ENCODE results near the gene AFAP1L2. TPM values are rescaled to one million over a fixed set of nuclear protein-coding genes. Genes with fewer than 3 reads are reported as not detected.
A peak's percentile ranks its signal among the peaks of the same experiment; 100 is the strongest.

Gene AFAP1L2
- total RNA-seq, 4 donors from 2014 or later = 20.5 to 29.5 (median 23.9) TPM

DNA sequence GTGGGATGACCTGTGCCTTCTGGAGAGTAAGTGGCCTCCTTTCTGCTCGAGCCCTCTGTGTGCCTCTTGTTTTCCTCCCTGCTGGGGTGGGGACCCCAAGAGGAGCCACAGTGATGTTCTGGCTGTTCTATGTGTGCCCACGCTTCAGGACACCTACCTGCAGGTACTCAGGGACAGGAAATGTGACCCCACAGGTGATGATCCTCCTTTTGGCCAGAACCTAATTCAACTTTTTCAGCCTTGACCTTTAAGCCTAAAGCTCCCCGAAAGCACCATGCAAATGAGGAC lies 95.0 kb downstream of the AFAP1L2 start:
- Histone ChIP-seq H3K27ac (peak overlapping the region in 3 of 4 donors; percentile 23 to 54 (median 41)), H3K4me1 (peaks cover 0 to 36% (median 16%) of the 10 kb centered on the region in 3 donors), H3K4me3 (no peak overlapping the region), H3K9me3 (no peaks in the 10 kb centered on the region), H3K27me3 (no peaks in the 10 kb centered on the region), H3K36me3 (peaks cover 0 to 34% of the 10 kb centered on the region in 2 donors)
- ATAC-seq = no peak
- no peak for TF ChIP-seq POLR2A (IDR thresholded peaks at IDR 0.05)
- 100% methylated on average over 1 of the region's 3 CpGs; no CpG with 5 or more reads in 1 of the 2 donors for WGBS, 2 donors (ENCODE audit: low coverage in 1 of 2)

DNA sequence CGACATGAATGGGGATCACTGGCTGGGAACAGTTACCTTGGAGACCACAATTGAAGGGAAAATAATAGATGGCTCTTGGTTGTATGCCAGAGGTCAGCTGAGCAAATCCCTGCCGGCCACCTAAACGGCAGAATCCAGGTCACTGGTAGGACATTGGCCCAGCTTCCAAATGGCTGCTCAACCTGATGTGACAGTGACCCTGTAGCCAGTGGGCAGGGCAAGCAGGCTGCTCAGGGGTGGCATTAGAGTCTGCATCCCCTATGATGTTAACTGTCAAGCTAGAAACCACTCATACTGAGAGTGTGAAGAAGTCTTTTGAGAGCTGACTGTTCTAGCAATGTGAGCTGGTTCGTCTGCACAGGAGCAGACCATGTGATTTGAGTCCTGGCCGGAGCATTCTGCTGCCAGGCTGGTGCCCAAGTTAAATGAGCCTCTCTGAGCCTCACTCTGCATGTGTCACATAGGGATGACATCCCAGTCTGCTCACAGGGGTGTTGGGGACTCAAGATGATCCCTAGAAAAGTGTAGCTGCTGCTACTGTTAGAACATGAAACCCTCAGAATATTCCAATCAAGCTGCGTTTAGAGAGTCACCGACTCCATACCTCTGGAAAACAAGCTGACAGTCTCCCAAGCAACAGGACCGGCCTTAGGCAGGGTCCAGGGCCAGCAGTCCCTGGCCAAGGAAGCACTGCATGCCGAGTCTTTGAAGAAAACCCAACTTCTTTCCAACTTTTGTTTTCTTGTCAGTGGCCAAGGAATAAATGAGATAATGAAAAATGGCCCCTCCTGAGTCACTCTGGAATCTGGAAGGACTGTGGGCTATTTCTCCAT lies 95.6 kb downstream of the AFAP1L2 start:
- H3K4me3 ChIP-seq = no peak overlapping the region
- H3K36me3 ChIP-seq = peaks cover 0 to 28% of the 10 kb centered on the region in 2 donors
- TF ChIP-seq POLR2AphosphoS5 (IDR thresholded peaks at IDR 0.05) = no peak
- TF ChIP-seq EP300 (IDR thresholded peaks at IDR 0.05) = no peak
- TF ChIP-seq, protein P1, sequence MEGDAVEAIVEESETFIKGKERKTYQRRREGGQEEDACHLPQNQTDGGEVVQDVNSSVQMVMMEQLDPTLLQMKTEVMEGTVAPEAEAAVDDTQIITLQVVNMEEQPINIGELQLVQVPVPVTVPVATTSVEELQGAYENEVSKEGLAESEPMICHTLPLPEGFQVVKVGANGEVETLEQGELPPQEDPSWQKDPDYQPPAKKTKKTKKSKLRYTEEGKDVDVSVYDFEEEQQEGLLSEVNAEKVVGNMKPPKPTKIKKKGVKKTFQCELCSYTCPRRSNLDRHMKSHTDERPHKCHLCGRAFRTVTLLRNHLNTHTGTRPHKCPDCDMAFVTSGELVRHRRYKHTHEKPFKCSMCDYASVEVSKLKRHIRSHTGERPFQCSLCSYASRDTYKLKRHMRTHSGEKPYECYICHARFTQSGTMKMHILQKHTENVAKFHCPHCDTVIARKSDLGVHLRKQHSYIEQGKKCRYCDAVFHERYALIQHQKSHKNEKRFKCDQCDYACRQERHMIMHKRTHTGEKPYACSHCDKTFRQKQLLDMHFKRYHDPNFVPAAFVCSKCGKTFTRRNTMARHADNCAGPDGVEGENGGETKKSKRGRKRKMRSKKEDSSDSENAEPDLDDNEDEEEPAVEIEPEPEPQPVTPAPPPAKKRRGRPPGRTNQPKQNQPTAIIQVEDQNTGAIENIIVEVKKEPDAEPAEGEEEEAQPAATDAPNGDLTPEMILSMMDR (IDR thresholded peaks at IDR 0.05) = no peak
- no peak for TF ChIP-seq POLR2A (IDR thresholded peaks at IDR 0.05)
- WGBS, 2 donors (ENCODE audit: low coverage in 1 of 2) = 29 to 43% methylated on average over 3 to 4 of the region's 9 CpGs
- peak overlapping the region in 3 of 4 donors; percentile 23 to 54 (median 41) for H3K27ac ChIP-seq
- peaks cover 0 to 35% (median 18%) of the 10 kb centered on the region in 3 donors for H3K4me1 ChIP-seq
- H3K27me3 ChIP-seq = no peaks in the 10 kb centered on the region
- ATAC-seq = peak; percentile 60
- H3K9me3 ChIP-seq = no peaks in the 10 kb centered on the region

DNA sequence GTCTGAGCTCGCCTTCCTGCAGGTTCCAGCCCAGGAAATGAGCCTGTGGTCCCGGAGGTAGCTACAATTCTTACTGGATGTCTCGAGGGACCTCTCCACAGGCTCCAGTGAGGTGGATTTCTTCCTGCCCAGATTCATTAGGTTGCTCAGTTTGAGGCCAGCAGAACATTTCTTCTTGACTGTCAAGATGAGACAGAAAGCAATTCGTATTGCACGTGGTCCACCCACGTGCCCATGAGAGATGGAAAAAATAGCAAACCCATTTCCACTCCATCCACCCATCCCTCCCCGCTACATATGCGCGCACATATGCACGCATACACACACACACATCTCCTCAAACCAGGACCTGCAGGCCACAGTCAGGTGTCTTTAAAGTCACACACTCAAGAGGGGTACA lies 96.6 kb downstream of the AFAP1L2 start:
- Histone ChIP-seq H3K36me3 (peaks cover 0 to 18% of the 10 kb centered on the region in 2 donors), H3K9me3 (no peaks in the 10 kb centered on the region), H3K27me3 (no peaks in the 10 kb centered on the region), H3K4me1 (peaks cover 0 to 35% (median 18%) of the 10 kb centered on the region in 3 donors), H3K4me3 (no peak overlapping the region), H3K27ac (no peak overlapping the region)
- TF ChIP-seq POLR2AphosphoS5 (IDR thresholded peaks at IDR 0.05) (no peak), POLR2A (IDR thresholded peaks at IDR 0.05) (no peak), EP300 (IDR thresholded peaks at IDR 0.05) (no peak)
- TF ChIP-seq, protein P1 (IDR thresholded peaks at IDR 0.05) = no peak
- WGBS, 2 donors (ENCODE audit: low coverage in 1 of 2) = 50 to 75% methylated on average over 2 to 8 of the region's 10 CpGs
- ATAC-seq = no peak

DNA sequence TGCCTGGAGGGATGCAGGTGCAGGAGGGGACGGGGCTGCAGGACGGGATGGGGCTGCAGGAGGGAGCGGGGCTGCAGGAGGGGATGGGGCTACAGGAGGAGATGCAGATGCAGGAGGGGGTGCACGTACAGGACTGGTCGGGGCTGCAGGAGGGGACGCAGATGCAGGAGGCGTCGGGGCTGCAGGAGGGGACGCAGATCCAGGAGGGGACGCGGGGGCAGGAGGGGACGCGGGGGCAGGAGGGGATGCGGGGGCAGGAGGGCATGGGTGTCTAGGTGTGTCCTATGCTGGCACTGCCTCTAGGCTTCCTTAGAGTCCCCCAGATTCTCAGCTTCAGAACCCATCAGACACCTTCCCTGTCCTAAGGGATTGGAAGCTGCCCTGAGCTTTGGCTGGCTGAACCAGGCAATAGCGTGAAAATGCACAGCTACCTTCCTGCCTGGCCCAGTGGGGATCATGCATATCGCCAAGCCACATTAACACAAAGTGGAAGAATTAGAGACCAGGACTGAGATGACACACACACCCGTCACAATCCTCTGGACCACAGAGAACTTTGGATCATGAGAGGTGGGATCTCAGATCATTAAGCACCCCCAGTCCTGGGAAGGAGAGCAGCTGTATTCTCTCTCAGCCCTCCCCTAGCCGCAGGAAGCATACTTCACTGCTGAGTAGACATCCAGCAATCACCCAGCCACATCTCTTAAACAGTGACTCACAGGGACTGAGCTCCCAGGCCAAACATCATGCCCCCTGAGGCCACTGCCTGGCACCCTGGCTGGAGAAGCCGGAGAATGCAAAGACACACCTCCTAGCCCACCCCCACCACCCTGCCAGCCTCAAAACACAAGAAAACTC lies 98.0 kb downstream of the AFAP1L2 start:
- Histone ChIP-seq H3K4me3 (no peak overlapping the region), H3K9me3 (no peaks in the 10 kb centered on the region), H3K36me3 (peaks cover 0 to 8% of the 10 kb centered on the region in 2 donors), H3K27me3 (no peaks in the 10 kb centered on the region), H3K4me1 (peaks cover 0 to 44% (median 23%) of the 10 kb centered on the region in 3 donors), H3K27ac (no peak overlapping the region)
- WGBS, 2 donors (ENCODE audit: low coverage in 1 of 2) = 90 to 100% methylated on average over 2 to 3 of the region's 19 CpGs
- ATAC-seq = no peak
- TF ChIP-seq, protein P1 (IDR thresholded peaks at IDR 0.05) = no peak
- TF ChIP-seq POLR2A (IDR thresholded peaks at IDR 0.05) (no peak), EP300 (IDR thresholded peaks at IDR 0.05) (no peak)

DNA sequence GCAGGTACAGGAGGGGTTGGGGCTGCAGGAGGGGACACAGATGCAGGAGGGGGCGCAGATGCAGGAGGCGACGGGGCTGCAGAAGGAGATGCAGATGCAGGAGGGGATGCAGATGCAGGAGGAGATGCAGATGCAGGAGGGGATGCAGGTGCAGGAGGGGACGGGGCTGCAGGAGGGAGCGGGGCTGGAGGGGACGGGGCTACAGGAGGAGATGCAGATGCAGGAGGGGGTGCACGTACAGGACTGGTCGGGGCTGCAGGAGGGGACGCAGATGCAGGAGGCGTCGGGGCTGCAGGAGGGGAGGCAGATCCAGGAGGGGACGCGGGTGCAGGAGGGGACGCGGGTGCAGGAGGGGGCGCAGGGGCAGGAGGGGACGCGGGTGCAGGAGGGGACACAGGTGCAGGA lies 98.8 kb downstream of the AFAP1L2 start:
- WGBS, 2 donors (ENCODE audit: low coverage in 1 of 2) = 87 to 94% methylated on average over 5 to 16 of the region's 18 CpGs
- Histone ChIP-seq H3K9me3 (no peaks in the 10 kb centered on the region), H3K36me3 (peaks cover 0 to 16% of the 10 kb centered on the region in 2 donors), H3K4me3 (no peak overlapping the region), H3K27me3 (no peaks in the 10 kb centered on the region), H3K4me1 (peaks cover 0 to 44% (median 23%) of the 10 kb centered on the region in 3 donors), H3K27ac (no peak overlapping the region)
- TF ChIP-seq POLR2AphosphoS5 (IDR thresholded peaks at IDR 0.05) = no peak
- no peak for TF ChIP-seq EP300 (IDR thresholded peaks at IDR 0.05)
- TF ChIP-seq POLR2A (IDR thresholded peaks at IDR 0.05) = no peak
- TF ChIP-seq, protein P1 (IDR thresholded peaks at IDR 0.05) = no peak
- ATAC-seq = no peak
